IPS-18a (cell line): ENCODE measurements around the gene DUSP1.

Experiments
- H3K27ac ChIP-seq: one replicate; pipeline ENCODE4 v1.5.1; 2013; ENCODE audit warnings: low read length
- H3K27me3 ChIP-seq: one replicate; pipeline ENCODE4 v1.6.1; 2013; ENCODE audit warnings: mild to moderate bottlenecking, low read length; ENCODE audit not compliant: control insufficient read depth, insufficient read depth
- H3K36me3 ChIP-seq: one replicate; pipeline ENCODE4 v1.6.1; 2013; ENCODE audit warnings: low read depth, low read length; ENCODE audit not compliant: control insufficient read depth
- H3K4me1 ChIP-seq: one replicate; pipeline ENCODE4 v1.6.1; 2013; ENCODE audit warnings: low read depth, low read length; ENCODE audit not compliant: control insufficient read depth
- H3K4me3 ChIP-seq: one replicate; pipeline ENCODE4 v1.5.1; 2013; ENCODE audit warnings: low read length
- H3K9ac ChIP-seq: one replicate; pipeline ENCODE4 v1.6.1; 2013; ENCODE audit warnings: mild to moderate bottlenecking, low read length, moderate library complexity
- H3K9me3 ChIP-seq: one replicate; pipeline ENCODE4 v1.6.1; 2013; ENCODE audit warnings: low read depth, low read length; ENCODE audit not compliant: control insufficient read depth

Gene DUSP1

DNA sequence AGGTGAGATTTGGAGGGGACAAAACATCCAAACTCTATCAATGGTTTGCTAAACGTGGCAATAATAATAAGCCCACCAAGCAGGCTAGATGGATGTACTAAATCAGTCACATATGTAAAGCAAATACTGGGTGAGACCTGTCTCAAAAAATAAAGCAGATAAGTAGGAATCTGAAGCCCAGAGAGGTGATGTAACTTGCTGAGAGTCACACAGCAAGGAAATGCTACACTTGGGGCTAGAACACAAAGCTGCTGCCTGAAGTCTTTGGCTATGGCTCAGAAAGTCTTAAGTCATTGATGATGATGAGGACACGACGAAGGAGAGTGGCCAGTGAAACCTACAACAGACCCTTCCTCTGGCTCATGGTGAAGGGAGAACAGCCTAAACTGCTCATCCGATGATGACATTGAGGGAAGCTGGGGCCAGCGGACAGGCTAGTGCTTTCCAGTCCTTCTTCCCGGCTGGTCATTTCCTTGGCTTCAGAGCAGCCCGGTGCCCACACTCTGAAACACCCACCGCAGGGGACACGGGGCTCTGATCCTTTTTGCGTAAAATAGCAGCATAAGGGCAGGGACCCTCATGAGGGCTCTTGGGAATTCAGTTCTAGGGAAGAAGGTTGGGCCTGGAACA is 14.1 kb downstream of the DUSP1 start:
- no peaks in the 10 kb centered on the region for H3K9me3 ChIP-seq
- H3K27me3 ChIP-seq = peaks cover 5% of the 10 kb centered on the region
- no peak overlapping the region for H3K27ac ChIP-seq
- H3K4me3 ChIP-seq = no peak overlapping the region
- no peak overlapping the region for H3K9ac ChIP-seq
- no peaks in the 10 kb centered on the region for H3K4me1 ChIP-seq
- H3K36me3 ChIP-seq = no peaks in the 10 kb centered on the region

- H3K27me3 ChIP-seq = peaks cover 5% of the 10 kb centered on the region
- no peaks in the 10 kb centered on the region for H3K9me3 ChIP-seq
- no peaks in the 10 kb centered on the region for H3K4me1 ChIP-seq
- no peak overlapping the region for H3K27ac ChIP-seq
- no peak overlapping the region for H3K9ac ChIP-seq
- H3K36me3 ChIP-seq = no peaks in the 10 kb centered on the region
- H3K4me3 ChIP-seq = no peak overlapping the region
Measured at GRCh38 chr5:172754596-172755356, 16.2 kb downstream of the DUSP1 start.

GRCh38 chr5:172753101-172753500 is 17.9 kb downstream of the DUSP1 start:
- Histone ChIP-seq H3K4me1 (no peaks in the 10 kb centered on the region), H3K4me3 (no peak overlapping the region), H3K36me3 (no peaks in the 10 kb centered on the region), H3K9ac (no peak overlapping the region), H3K9me3 (no peaks in the 10 kb centered on the region), H3K27me3 (no peaks in the 10 kb centered on the region), H3K27ac (no peak overlapping the region)

- no peaks in the 10 kb centered on the region for H3K4me1 ChIP-seq
- no peak overlapping the region for H3K9ac ChIP-seq
- no peak overlapping the region for H3K4me3 ChIP-seq
Measured at GRCh38 chr5:172751761-172752510, 19.1 kb downstream of the DUSP1 start.

GRCh38 chr5:172749881-172750633 is 20.9 kb downstream of the DUSP1 start:
- no peak overlapping the region for H3K27ac ChIP-seq
- no peaks in the 10 kb centered on the region for H3K4me1 ChIP-seq
- H3K9me3 ChIP-seq = no peaks in the 10 kb centered on the region
- H3K27me3 ChIP-seq = no peaks in the 10 kb centered on the region
- H3K9ac ChIP-seq = no peak overlapping the region
- H3K4me3 ChIP-seq = no peak overlapping the region
- H3K36me3 ChIP-seq = no peaks in the 10 kb centered on the region

More at GRCh38 chr5:172751761-172752510, 19.1 kb downstream of the DUSP1 start:
- Histone ChIP-seq H3K27ac (no peak overlapping the region), H3K36me3 (no peaks in the 10 kb centered on the region), H3K9me3 (no peaks in the 10 kb centered on the region), H3K27me3 (no peaks in the 10 kb centered on the region)

DNA sequence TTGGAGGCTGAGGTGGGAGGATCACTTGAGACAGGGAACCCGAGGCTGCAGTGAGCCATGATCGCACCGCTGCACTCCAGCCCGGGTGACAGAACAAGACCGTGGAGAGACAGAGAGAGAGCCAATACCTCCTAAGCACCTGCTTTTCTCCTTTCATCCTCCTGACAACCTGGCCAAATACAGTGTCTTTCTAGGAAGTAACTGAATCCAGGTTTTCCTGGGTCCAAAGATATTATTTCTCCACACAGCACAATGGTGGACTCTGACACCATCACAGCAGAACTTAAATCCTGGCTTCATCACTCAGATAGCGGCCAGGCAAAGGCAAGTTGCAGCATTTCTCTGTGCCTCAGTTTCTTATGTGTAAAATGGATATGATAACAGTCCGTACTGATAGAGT is 21.9 kb downstream of the DUSP1 start:
- no peaks in the 10 kb centered on the region for H3K9me3 ChIP-seq
- no peaks in the 10 kb centered on the region for H3K27me3 ChIP-seq
- no peak overlapping the region for H3K27ac ChIP-seq
- no peak overlapping the region for H3K9ac ChIP-seq
- H3K4me3 ChIP-seq = no peak overlapping the region
- H3K36me3 ChIP-seq = no peaks in the 10 kb centered on the region
- no peaks in the 10 kb centered on the region for H3K4me1 ChIP-seq

DNA sequence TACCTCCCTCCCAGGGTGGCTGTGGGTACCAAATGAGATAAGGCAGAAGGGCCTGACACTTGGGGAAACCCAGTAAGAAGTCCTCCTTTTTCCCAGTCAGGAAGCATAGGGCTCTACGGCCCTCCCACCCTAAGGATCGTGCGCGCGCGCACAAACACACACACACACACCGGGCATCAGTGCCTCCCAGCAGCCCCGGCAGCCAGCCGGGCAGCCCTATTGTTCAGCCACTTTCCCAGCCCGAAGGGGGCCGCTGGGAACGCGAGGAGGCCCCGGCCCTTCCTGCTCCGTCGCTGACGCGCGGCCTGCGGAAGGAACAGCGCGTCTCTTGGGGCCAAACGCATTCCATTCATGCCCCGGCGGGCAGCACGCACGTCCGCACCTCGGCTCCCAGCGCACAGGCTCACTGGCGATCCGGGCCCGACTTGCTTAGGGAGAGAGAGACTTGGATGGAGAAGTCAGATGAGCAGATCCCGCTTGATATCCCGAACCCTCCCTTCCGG is 22.6 kb downstream of the DUSP1 start:
- Histone ChIP-seq H3K9ac (no peak overlapping the region), H3K9me3 (no peaks in the 10 kb centered on the region), H3K36me3 (no peaks in the 10 kb centered on the region), H3K27me3 (no peaks in the 10 kb centered on the region), H3K4me3 (no peak overlapping the region), H3K27ac (no peak overlapping the region), H3K4me1 (no peaks in the 10 kb centered on the region)

DNA sequence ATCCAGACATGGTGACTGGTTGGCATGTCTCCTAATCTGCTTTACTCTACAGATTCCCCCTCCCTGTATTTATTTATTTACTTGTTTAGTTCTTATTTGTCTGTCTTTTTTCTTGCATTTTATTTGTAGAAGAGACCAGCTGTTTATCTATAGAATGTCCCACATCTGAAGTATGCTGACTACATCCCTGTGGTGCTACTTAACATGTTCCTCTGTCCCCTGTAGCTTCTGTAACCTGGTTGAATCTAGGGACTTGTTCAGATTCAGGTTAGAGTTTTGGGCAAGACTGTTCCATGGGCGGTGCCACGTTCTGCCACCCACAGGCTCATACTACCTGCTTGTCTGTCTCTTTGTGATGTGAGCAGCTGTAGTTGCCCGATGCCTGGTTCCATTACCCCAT is 23.5 kb downstream of the DUSP1 start:
- Histone ChIP-seq H3K27ac (no peak overlapping the region), H3K4me1 (no peaks in the 10 kb centered on the region), H3K27me3 (no peaks in the 10 kb centered on the region), H3K9ac (no peak overlapping the region), H3K9me3 (no peaks in the 10 kb centered on the region), H3K36me3 (no peaks in the 10 kb centered on the region), H3K4me3 (no peak overlapping the region)

DNA sequence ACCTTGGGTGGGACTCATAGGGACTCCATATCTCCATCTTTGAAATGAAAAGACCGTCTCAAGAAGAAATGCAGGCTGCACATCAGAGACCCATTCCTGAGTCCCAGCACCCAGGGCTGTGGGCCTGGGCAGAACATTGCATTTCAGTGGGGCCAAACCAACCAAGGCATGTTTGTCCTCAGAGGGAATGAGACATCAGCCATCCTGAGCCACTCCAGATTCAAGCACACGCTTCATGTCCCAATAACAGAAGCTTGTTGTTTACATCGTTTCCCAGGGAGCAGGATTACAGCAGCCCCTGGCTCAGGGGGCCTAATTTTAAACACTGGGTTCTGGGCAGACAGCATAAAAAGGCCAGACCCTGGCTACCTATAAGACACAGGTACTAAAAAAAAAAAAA is 24.3 kb downstream of the DUSP1 start:
- Histone ChIP-seq H3K4me1 (no peaks in the 10 kb centered on the region), H3K36me3 (no peaks in the 10 kb centered on the region), H3K27me3 (no peaks in the 10 kb centered on the region)

DNA sequence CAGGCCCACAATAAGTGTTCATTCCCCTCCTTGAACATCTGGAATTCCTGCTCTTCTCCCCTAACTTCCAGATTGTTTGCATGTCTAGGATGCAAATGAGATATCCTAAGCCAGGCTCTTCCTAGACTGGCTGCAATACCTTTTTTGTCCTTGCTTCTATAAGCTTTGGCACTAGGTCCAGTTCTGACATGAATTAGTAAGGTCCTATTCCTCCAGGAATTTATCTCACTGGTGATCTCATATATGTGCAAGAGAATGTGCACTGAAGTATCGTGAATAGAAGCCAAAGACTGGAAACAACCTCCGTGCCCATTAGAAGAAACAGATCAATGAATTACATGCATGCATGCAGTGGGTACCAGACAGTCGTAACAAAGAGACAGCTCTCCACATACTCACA is 25.2 kb downstream of the DUSP1 start:
- no peaks in the 10 kb centered on the region for H3K9me3 ChIP-seq
- no peak overlapping the region for H3K9ac ChIP-seq

More for the DNA sequence above, 24.3 kb downstream of the DUSP1 start:
- no peak overlapping the region for H3K27ac ChIP-seq
- no peak overlapping the region for H3K9ac ChIP-seq
- no peak overlapping the region for H3K4me3 ChIP-seq
- no peaks in the 10 kb centered on the region for H3K9me3 ChIP-seq

GRCh38 chr5:172745406-172745805 is 25.6 kb downstream of the DUSP1 start:
- H3K27ac ChIP-seq = no peak overlapping the region
- H3K9me3 ChIP-seq = no peaks in the 10 kb centered on the region
- H3K9ac ChIP-seq = no peak overlapping the region
- no peaks in the 10 kb centered on the region for H3K27me3 ChIP-seq
- no peak overlapping the region for H3K4me3 ChIP-seq
- no peaks in the 10 kb centered on the region for H3K36me3 ChIP-seq
- H3K4me1 ChIP-seq = no peaks in the 10 kb centered on the region

More for the DNA sequence above, 25.2 kb downstream of the DUSP1 start:
- H3K27ac ChIP-seq = no peak overlapping the region
- no peaks in the 10 kb centered on the region for H3K27me3 ChIP-seq
- no peaks in the 10 kb centered on the region for H3K4me1 ChIP-seq
- no peaks in the 10 kb centered on the region for H3K36me3 ChIP-seq
- H3K4me3 ChIP-seq = no peak overlapping the region
